ENCODE measurements around the gene SCAP.
"Not testable (repeated sequence)": the region's sequence is repeated elsewhere in the genome, so short reads cannot be mapped to it uniquely, and the experiment has no call there.

SCAP gene

DNA sequence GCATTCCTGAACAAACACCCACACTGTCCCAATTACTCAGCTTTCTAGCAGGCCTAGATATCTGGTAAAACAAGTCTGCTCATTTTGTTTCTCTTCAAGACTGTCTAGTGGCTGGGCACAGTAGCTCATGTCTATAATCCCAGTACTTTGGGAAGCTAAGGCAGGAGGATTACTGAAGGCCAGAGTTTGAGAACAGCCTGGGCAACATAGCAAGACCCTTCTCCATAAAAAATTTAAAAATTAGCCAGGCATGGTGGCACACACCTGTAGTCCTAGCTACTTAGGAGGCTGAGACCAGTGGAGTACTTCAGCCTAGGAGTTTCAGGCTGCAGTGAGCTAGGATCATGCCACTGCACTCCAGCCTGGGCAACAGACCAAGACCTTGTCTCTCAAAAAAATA is 101.2 kb downstream of the SCAP start:
- DNase-seq (ENCODE audit: extremely low read depth, insufficient read length) = no peak
- Histone ChIP-seq H3K27me3 (replicated peaks; ENCODE audit: control insufficient read depth, insufficient read depth, low read length) (no peaks in the 10 kb centered on the region), H3K4me3 (replicated peaks; ENCODE audit: low read depth, low read length) (no peak overlapping the region), H3K36me3 (ENCODE audit: control insufficient read depth, insufficient read depth, low read length) (no peaks in the 10 kb centered on the region)
- TF ChIP-seq, protein P1, sequence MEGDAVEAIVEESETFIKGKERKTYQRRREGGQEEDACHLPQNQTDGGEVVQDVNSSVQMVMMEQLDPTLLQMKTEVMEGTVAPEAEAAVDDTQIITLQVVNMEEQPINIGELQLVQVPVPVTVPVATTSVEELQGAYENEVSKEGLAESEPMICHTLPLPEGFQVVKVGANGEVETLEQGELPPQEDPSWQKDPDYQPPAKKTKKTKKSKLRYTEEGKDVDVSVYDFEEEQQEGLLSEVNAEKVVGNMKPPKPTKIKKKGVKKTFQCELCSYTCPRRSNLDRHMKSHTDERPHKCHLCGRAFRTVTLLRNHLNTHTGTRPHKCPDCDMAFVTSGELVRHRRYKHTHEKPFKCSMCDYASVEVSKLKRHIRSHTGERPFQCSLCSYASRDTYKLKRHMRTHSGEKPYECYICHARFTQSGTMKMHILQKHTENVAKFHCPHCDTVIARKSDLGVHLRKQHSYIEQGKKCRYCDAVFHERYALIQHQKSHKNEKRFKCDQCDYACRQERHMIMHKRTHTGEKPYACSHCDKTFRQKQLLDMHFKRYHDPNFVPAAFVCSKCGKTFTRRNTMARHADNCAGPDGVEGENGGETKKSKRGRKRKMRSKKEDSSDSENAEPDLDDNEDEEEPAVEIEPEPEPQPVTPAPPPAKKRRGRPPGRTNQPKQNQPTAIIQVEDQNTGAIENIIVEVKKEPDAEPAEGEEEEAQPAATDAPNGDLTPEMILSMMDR (IDR thresholded peaks at IDR 0.05; ENCODE audit: insufficient read depth, low read length, poor library complexity, severe bottlenecking) = no peak

DNA sequence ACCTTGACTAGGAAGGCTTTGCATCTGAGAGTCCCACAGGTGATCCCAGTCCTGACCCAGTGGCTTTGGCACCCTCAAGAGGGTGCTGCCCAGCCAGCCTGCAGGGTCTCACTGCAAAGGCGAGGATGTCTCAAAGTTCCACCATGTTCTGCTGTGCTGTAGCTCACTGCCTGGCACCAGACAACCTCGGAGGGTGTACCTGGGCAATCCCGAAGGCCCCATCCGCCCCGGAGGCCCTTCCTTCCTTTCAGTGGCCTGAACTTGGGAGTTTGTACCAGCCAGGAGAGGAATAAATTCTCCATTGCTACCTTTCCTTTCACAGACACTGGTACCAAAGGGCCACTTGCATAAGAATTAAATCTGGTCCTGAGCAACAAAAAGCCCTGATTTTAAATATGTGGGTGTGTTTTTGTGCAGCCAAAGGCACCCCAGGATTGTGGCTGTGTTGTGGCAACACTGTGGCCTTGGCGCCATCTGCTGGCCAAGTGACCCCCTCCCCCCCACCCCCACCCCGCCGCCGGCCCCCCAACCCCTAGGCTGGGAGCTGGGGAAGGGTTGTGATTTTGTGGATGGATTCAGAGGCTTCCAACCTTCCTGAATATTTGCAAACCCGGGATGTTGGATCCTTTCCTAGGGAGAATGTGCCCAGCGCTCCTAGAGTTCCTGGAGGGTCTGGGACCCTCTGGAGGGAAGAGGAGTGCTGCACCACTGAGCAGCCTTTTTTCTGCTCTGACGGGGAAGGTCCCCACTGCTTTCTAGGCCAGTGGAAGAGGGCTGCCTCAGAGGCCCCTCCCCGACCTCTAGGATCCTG is 104.6 kb downstream of the SCAP start:
- no peak for DNase-seq (ENCODE audit: extremely low read depth, insufficient read length)
- Histone ChIP-seq H3K36me3 (ENCODE audit: control insufficient read depth, insufficient read depth, low read length) (no peaks in the 10 kb centered on the region), H3K27me3 (replicated peaks; ENCODE audit: control insufficient read depth, insufficient read depth, low read length) (no peaks in the 10 kb centered on the region), H3K4me3 (replicated peaks; ENCODE audit: low read depth, low read length) (no peak overlapping the region)
- TF ChIP-seq, protein P1 (IDR thresholded peaks at IDR 0.05; ENCODE audit: insufficient read depth, low read length, poor library complexity, severe bottlenecking) = peak; percentile 43

DNA sequence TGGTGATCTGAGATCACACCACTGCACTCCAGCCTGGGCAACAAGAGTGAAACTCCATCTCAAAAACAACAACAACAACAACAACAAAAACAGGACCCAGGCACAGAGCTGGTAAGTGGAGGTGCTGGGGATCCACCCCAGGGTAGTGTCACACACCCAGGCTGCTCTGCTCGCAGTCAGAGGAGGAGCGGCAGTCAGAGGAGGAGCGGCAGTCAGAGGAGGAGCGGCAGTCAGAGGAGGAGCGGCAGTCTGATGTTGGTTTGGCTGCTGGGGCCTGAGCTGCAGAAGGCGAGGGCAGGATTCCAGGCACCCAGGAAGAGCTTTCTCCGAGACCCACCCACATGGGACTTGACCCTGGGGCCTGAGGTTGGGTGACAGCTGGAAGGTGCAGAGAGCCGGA is 105.7 kb downstream of the SCAP start:
- not testable (repeated sequence) for H3K4me3 ChIP-seq (replicated peaks; ENCODE audit: low read depth, low read length); H3K27me3 ChIP-seq (replicated peaks; ENCODE audit: control insufficient read depth, insufficient read depth, low read length); H3K36me3 ChIP-seq (ENCODE audit: control insufficient read depth, insufficient read depth, low read length); DNase-seq (ENCODE audit: extremely low read depth, insufficient read length)

DNA sequence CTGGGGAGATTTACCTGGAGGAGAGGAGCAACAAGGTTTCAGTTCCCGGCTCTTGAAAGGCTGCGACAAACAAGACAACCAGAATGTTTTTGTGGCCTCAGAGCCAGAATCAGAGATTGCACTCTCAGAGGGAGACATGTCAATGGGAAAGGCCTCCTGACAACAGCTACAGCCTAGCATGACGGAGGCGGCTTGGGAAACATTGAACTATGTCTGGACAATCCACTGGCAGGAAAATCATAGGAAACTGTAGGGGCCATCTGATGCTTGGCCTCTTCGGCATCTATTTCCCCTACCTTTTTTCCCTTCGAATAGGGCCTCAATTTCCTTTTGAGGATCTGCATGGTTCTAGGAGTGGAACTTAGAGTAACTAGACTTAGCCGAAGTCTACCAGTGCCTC is 108.1 kb downstream of the SCAP start:
- H3K27me3 ChIP-seq (replicated peaks; ENCODE audit: control insufficient read depth, insufficient read depth, low read length) = no peaks in the 10 kb centered on the region
- no peak for DNase-seq (ENCODE audit: extremely low read depth, insufficient read length)
- H3K36me3 ChIP-seq (ENCODE audit: control insufficient read depth, insufficient read depth, low read length) = no peaks in the 10 kb centered on the region
- H3K4me3 ChIP-seq (replicated peaks; ENCODE audit: low read depth, low read length) = no peak overlapping the region
- TF ChIP-seq, protein P1 (IDR thresholded peaks at IDR 0.05; ENCODE audit: insufficient read depth, low read length, poor library complexity, severe bottlenecking) = no peak

DNA sequence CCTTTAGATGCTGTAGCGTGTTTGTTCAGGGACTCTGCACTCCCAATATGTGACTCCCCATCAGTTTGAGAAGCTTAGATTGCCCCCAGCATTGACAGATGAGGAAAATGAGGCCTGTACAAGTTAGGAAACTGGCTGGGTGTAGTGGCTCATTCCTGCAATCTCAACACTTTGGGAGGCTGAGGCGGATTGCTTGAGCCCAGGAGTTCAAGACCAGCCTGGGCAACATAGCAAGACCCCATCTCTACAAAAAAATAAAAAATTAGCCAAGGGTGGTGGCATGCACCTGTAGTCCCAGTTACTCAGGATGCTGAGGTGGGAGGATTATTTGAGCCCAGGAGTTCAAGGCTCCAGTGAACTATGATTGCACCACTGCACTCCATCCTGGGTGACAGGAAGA is 108.9 kb downstream of the SCAP start:
- H3K4me3 ChIP-seq (replicated peaks; ENCODE audit: low read depth, low read length) = no peak overlapping the region
- DNase-seq (ENCODE audit: extremely low read depth, insufficient read length) = no peak
- no peaks in the 10 kb centered on the region for H3K27me3 ChIP-seq (replicated peaks; ENCODE audit: control insufficient read depth, insufficient read depth, low read length)
- H3K36me3 ChIP-seq (ENCODE audit: control insufficient read depth, insufficient read depth, low read length) = no peaks in the 10 kb centered on the region
- TF ChIP-seq, protein P1 (IDR thresholded peaks at IDR 0.05; ENCODE audit: insufficient read depth, low read length, poor library complexity, severe bottlenecking) = no peak

DNA sequence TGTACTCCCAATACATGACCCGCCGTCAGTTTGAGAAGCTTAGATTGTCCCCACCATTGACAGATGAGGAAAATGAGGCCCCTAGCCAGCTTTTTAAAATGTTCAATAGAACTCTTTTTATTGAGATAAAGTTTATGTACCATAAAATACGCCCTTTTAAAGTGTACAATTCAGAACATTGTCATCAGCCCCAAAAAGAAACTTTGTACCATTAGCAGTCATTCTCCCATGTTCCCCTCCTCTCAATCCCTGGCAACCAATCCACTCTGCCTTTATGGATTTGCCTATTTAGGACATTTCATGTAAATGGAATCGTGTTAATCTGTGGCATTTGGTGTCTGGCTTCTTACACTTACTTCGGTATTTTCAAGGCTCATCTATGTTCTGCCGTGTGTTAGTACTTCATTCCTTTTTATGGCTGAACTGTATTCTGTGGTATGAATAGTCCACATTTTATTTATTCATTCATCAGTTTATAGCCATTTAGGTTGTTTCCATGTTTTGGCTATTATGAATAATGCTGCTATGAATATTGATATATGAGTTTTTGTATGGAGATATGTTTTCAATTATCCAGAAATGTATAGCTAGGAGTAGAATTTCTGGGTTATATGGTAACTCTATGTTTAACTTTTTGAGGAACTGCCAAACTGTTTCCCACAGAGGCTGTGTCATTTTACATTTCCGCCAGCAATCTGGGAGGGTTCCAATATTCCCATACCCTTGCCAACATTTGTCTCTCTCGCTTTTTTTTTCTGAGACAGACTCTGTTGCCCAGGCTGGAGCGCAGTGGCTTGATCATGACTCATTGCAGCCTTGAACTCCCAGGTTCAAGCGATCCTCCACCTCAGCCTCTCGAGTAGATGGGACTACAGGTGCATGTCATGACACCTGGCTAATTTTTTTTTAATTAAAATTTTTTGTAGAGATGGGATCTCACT is 110.3 kb downstream of the SCAP start:
- TF ChIP-seq, protein P1 (IDR thresholded peaks at IDR 0.05; ENCODE audit: insufficient read depth, low read length, poor library complexity, severe bottlenecking) = no peak
- H3K36me3 ChIP-seq (ENCODE audit: control insufficient read depth, insufficient read depth, low read length) = no peaks in the 10 kb centered on the region
- no peak overlapping the region for H3K4me3 ChIP-seq (replicated peaks; ENCODE audit: low read depth, low read length)
- DNase-seq (ENCODE audit: extremely low read depth, insufficient read length) = no peak
- H3K27me3 ChIP-seq (replicated peaks; ENCODE audit: control insufficient read depth, insufficient read depth, low read length) = no peaks in the 10 kb centered on the region

All from GM06990 (cell line).